LNCAP (cell line): ENCODE results near the gene GBE1.

Experiments used
- CTCF ChIP-seq: fragments of 450-650 bp; IDR thresholded peaks from 2 replicates; pipeline ENCODE4 v1.5.1; 2017; ENCODE audit warnings: mild to moderate bottlenecking

The GBE1 gene

GRCh38 chr3:81660036-81660435 is 101.4 kb downstream of the GBE1 start:
- no peak for TF ChIP-seq CTCF

DNA sequence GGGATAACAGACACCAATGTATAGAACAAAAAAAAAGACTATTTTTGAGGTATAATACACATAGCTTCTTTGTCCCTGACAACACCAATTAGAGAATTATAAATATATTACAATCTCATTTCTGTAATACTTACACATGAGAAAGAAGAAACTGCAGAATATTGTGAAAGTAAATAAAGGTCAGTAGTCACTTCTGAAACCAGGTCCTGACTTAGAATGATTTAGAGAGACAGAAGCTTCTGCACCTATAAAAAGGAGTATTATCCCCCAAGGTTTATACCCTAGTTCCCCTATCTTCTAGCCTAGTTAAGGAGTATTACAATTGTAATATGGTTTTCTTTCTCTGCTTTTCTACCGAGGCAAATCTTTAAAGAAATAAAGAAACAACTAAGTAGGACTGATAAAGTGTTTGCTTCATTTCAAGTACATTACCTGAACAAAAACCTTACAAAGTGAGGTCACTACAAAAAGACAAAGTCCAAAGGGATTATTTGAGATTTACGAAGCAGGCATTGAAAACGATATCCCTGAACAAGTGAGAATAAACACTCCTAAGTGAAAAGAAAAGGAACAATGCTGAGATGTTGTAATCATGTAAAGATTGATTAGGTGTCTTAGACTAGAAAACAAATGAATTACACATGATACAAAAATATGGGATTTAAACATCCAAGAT is 103.0 kb downstream of the GBE1 start:
- TF ChIP-seq CTCF = no peak

GRCh38 chr3:81651139-81651538 is 110.3 kb downstream of the GBE1 start:
- TF ChIP-seq CTCF = no peak

- TF ChIP-seq CTCF = no peak
Measured at GRCh38 chr3:81650187-81650586, 111.3 kb downstream of the GBE1 start.

DNA sequence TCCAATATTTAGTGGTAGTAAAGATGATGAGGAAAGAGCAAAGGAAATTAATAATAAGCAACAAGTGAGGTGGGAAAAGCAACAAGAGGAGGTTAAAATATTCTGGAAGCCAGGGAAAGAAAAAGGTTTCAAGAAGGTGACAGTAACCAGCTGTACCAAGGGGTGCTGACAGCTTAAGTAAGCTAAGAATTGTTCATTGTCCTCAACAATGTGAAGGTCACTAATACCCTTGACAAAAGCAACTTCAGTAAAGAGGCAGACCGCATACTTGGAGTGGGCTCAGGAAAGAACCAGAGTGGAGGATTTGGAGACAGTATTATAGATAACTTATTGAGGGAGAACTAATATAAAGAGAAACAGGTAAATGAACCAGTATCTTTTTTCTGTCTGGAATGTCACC is 116.2 kb downstream of the GBE1 start:
- no peak for TF ChIP-seq CTCF

- TF ChIP-seq CTCF = peak; percentile 43
Measured at GRCh38 chr3:81643721-81644120, 117.7 kb downstream of the GBE1 start.

- no peak for TF ChIP-seq CTCF
Measured at GRCh38 chr3:81638480-81638879, 123.0 kb downstream of the GBE1 start.

- TF ChIP-seq CTCF = no peak
Measured at GRCh38 chr3:81632659-81633058, 128.8 kb downstream of the GBE1 start.
